ENCODE measurements around the gene TRERF1.

- TF ChIP-seq POLR2A (IDR thresholded peaks at IDR 0.05): no peak
- no peak for TF ChIP-seq CTCF (IDR thresholded peaks at IDR 0.05)
- peak in 1 of 2 donors; percentile 34 for TF ChIP-seq POLR2AphosphoS5 (IDR thresholded peaks at IDR 0.05)
Measured at GRCh38 chr6:42197555-42198362, 254.0 kb downstream of the TRERF1 start.

All from upper lobe of left lung (tissue), 4 donors.